T-helper 1 cell (primary cell): ENCODE results near the gene FKBP9.

Source experiments
- DNase-seq, 5 donors: peaks; one replicate each; pipeline ENCODE4 v3.0.0-alpha.2; 2012 to 2020

Gene FKBP9

DNA sequence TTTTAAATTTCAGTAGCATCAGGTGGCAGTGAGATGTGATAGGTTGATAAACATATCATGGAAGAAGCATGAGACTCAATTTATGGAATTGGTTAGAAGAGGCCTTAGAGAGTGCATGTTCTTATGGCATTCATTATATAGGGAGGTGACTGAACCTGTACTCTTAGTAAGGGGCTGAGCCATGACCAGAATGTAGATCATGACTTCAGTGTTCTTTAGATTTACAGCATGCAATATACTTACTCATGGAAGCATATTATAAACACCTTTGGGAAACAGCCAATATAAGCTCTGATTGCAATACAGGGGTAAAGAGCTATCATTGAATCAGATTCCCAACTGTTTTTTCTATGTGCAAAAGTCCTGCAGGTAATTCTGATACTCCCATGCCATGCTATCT, 55.1 kb downstream of the FKBP9 start:
- no peak for DNase-seq

DNA sequence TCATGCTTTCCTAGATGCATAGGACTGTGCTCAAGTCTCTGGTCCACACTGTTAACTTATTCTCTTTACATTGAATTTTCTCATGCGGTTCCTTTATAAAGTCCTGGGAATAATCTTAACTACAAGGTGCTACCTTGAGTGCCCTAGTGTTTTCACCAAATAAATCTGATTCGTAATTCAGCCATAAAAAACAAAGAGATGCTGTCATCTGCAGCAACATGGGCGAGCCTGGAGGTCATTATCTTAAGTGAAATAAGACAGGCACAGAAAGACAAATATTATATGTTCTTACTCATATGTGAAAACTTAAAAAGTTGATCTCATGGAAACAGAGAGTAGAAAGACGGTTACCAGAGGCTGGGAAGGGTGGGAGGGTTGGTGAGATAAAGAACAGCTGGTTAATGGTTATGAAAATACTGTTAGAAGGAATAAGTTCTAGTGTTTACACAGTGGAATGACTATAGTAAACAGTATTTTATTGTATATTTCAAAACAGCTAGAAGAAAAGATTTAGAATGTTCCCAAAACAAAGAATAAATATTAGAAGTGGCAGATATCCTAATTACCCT, 67.0 kb downstream of the FKBP9 start:
- no peak for DNase-seq

DNA sequence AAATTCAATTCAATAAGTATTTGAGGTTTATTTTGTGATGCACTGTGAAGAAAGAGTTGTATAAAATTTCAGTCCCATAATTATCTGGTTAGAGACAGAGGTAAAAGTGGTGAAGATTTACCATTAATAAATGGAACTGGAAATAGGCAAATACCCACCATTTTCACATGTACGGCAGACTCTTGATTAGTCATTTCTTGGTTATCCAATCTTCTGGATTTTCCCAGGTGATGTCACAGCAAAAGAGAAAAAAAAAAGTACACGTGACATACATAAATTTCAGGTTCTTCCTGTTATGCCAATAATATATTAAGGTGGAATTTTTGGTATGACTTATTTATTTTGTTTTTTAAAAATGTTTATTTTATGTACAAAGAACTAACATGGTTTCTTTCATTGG, 78.5 kb downstream of the FKBP9 start:
- DNase-seq: no peak

DNA sequence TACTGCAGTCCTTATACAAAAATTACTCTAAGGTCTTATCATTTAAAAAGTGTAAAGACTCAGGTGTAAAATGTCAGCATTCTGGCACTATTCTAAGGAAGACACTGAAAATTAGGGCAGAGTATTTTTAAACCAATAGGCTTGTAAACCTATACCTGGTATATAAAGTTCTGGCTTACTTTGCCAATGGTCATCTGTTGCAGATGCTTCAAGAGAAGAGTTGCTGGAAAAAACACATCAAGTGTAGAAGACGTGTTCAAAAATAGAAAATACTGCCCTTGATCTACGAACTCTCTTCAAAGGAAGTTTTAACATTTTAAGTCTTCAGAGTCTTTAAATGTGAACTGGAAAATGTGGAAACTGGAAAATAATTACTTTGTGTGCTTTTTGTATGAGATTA, 81.4 kb downstream of the FKBP9 start:
- no peak for DNase-seq

DNA sequence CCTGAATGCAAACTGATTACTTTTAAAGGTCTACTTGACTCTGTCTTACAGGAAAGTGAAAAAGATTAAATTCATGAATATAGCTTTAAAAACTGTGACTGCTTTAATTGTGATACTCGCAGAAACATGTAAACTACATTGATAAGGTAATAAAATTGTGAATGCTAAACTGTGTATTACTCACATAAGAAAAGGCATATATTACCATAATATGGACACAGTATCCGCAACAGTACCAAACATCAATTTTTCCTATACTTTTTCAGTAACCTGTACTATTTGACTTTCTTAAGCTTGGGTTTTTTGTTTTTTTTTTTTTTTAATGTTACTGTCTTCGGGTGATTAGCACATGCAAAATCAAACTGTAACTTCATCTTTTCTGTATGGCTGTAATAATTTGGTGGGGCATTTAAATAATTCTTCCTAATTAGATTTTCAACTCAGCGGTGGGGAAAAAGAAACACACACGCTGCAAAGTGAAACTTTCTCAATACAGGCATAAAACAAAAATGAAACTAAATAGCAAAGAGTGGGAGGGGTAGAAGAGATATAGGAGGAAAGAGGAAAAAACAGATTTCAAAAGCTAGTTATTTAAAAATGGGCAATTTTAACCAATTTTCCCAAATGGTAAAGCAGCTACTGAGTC, 82.1 kb downstream of the FKBP9 start:
- DNase-seq: peak in 1 of 5 donors; percentile 25

DNA sequence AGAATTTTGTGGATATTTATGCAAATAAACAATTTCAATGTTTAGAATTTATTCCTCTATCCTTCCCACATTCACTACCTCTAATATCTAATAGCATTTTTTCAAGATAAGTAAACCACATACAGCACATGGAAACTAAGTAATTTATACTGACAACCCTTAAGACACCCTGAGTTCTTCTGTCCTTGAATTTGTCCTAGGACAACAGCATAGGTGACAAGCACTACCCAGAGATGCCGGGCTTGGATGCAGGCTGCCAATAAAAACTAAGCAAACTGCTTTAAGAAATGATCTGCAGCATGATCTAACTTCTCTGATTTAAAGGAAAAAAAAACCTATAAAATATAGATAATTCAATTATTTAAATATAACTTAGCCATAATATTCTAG, 82.7 kb downstream of the FKBP9 start:
- DNase-seq: no peak

DNA sequence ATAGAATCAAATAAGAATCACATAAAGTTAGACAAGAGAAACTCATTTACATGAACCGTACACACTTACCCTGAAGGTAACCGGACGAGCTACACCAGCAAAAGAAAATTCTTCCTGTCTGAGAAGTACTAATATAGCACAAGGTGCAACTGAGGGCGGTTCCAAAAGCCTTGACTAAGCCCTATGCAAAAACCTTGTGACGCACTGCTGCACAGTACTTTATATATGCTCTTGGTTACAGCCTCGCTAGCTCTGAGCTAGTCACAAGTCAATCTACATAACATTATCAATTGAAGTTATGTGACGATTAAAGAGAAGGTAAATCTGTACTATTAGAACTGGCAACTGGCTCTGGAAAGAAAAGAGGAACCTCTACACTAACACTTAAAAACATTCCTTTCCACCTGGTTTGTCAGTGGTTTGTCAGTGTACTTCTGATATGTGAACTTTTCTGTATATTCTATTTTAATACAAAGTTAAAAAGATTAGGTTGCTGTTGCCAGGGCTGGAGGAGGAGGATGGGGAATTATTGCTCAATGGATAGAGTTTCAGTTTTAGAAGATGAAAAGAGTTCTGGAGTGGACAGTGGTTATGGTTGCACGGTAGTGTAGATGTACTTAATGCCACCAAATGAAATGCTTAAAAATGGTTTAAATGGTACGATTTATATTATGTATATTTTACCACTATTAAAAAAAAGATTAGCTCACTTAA, 83.7 kb downstream of the FKBP9 start:
- peak; percentile 26 to 82 (median 58) for DNase-seq

DNA sequence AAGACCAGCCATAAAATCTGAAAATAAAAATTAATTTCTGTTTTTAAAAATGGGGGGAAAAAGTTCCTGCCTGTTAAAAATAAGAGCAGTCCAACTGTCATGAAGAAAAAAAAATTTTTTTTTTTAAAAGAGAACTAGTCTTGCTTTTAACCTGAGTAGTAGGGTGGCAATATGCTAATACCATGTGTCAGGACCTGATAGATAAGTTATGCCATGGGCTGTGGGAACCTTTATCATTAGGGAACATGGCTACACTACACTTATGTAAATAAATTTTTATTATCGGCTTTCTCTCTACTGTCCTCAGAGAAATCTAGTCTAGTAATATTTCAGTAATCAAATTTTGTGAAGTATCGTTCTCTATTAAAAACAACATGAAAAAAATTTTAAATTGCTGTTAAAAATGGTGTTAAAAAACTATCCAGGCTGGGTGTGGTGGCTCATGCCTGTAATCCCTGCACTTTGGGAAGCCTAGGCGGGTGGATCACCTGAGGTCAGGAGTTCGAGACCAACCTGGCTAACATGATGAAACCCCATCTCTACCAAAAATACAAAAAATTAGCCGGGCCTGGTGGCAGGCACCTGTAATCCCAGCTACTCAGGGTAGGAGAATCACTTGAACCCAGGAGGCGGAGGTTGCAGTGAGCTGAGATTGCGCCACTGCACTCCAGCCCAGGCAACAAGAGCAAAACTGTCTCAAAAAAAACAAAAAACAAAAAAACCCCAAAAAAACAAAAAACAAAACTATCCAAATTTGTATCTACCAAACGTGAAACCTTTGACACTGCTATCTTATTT, 84.6 kb downstream of the FKBP9 start:
- DNase-seq: no peak

DNA sequence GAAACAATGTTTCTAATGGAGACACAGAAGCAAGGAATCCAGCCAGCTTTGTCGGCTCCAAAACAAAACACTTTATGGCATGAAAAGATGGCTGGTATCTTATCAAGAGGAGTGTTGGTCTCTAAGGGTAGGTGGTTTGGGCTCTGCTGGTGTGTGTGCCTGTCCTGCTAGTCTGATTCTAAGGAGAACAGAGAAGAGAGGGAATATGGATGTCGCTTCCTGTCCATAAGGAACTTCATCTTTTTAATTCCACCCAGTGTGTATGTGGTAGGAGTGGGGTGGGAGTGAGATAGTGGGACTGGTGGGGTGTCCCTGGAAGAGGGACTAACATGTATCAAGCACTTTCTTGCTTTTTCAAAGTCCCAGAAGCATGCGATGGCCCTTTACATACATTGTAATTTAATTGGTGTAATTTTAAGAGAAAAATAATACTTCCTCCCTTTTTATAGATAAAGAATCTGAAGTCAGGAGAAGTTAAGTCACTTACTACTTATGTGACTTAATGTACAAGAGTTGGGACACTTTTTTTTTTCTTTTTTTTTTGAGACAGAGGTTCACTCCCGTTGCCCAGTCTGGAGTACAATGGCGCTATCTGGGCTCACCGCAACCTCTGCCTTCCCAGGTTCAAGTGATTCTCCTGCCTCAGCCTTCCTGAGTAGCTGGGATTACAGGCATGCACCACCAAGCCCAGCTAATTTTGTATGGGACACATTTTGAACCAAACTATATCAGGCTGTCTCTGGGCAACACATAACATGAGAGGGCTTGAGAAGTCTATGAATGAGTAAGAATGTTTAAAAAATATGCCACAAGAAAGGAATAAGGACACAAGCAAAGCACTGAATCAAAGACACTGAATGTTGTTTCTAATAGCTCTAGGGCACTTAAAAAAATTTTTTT, 86.5 kb downstream of the FKBP9 start:
- DNase-seq: no peak

DNA sequence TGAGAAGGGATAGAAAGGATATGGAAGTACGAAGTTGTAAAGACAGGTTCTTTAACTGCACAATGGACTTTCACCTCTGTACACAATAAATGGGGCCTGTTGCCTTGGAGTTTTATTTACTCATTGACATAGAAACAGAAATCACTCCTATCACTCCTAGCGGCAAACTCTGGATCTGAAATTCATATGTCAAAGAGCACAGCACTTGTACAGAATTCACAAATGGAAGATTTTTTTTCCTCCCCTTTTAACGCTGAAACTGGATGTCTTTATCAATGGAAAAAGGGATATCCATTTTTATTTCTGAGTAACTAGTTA, 87.1 kb downstream of the FKBP9 start:
- DNase-seq: no peak

DNA sequence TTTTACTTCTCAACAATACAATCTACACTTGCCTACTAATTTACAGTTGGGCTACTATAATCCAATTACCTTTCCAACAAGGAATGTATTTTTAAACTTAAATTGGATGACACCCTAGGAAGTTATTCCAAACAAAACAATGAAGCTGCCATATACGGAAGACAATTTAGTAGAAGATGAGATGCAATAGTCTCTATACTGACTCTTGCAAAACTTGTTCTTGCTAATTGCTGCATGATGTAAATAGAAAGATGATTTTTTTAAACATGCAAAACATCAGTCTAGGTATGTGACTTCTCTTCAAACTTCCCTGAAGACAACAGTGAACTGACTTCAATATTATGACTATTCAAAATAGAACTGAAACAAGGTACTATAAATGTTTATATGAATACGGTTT, 87.7 kb downstream of the FKBP9 start:
- no peak for DNase-seq

DNA sequence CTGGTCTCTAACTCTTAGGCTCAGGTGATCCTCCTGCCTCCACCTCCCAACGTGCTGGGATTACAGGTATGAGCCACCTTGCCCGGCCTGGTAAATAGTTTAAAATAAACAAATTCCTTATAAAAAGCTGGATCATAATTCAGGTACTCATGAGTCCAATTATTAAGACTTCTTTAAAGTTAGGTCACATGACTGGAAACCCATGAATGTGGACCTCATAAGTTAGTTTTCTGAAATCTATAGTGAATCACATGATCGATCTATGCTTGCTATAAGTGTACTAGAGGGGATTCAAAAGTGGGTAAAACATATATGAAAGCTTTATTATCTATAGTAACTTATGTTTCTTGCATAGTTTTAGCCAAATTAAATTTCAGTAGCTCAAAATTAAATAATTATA, 91.0 kb downstream of the FKBP9 start:
- DNase-seq: no peak

DNA sequence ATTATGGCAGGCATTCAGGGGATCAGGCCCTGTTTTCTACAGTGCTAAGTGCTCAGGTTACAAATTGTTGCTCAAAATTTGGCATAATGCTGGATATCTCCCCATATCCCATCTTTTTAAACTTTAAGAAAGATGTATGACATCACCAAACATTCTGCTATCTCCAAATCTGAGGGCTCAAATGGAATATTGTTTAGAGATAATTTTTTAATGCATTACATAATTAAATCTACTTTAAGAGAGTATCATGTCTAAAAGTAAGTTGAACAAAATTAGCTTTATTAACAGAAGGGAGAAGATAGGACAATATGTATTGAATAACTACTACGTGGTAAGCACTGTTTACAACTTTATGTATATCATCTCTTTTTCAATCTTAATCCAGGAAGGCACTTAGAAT, 91.5 kb downstream of the FKBP9 start:
- DNase-seq: no peak

DNA sequence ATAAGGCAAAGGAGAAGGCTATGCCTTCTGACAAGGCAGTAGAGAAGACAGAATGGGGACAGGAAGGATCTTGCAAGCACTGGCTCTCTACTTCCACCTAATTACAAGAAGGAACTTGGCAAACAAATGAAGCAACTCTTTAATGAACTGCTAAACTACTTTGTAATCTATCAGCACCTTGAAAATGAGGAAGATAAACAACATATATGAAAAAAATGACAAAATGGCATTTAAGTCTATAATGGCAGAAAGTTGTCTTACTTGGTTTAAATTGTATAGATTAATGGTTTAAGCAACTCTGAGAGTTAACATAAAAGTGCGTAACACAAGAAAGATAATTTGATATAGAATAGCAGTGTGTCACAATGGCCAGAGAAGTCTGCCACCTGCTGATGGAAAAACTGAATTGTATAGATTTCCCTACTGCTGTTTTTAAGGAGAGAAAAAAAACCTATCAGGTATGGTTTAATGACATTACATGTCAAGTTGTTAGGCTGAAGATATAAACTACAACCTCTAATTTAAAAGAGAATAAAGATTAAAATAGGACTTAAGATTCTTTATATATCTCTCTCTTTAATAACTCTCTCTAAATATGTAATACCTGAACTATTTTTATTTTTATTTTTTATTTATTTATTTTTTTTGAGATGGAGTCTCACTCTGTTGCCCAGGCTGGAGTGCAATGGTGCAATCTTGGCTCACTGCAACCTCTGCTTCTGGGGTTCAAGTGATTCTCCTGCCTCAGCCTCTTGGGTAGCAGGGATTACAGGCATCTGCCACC, 93.5 kb downstream of the FKBP9 start:
- DNase-seq: peak in 3 of 5 donors; percentile 17 to 34 (median 29)

DNA sequence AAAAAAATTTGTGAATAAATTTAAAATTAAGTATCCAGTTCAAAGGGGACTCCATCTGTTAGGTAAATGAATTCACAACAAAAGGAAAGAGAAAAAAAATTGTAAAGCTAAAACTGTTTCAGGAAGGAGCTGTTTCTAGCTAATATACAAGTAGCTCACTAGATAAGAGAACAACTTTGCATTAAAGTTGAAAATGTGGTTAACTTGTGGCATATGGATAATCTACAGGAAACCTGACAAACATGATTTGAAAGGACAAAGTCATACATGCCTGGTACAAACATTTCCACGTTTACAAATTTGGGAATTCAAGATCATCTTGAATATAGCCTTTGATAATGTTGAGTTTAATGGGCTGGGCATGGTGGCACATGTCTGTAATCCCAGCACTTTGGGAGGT, 96.5 kb downstream of the FKBP9 start:
- no peak for DNase-seq

DNA sequence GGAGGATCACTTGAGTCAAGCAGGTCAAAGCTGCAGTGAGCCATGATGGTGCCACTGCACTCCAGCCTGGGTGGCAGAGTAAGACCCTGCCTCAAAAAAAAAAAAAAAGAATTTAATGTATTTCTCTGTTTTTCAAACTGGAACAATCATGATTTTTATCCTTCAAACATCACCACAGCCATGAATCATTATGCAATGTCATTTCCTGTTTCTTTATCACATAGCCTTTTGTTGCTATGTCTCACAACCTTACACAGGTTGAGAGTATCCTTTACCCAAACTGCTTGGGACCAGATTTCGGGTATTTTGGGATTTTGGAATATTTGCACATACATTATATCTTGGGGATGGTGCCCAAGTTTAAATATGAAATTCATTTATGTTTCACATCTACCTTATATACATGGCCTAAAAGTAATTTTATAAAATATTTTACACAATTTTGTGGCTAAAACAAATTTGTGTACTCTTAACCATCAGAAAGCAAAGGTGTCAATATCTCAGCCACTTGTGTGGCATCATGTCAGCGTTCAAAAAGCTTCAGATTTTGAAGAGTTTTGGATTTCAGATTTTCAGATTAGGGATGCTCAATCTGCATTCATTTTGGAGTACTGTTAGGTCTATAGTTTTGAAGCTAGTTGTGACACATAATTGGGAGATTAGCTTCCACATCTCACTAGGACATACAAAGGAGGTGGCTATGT, 97.2 kb downstream of the FKBP9 start:
- peak in 1 of 5 donors; percentile 35 for DNase-seq

DNA sequence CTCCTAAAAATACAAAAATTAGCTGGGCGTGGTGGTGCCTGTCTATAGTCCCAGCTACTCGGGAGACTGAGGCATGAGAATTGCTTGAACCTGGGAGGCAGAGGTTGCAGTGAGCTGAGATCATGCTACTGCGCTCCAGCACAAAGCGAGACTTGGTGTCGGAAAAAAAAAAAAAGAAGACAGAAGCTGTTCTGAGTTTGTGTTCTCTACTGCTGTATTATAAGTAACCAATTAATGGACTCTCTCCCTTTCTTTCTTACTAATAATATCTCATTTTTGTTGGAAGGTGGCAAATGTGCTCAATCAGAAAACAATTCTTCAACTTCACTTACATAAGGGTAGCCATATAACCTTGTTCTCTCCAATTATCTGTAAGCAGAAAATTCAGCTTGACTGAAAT, 97.9 kb downstream of the FKBP9 start:
- DNase-seq: no peak
